Prostate gland (tissue), 2 donors: ENCODE data around the gene NBPF4. TPM values are rescaled to one million over a fixed set of nuclear protein-coding genes. Genes with fewer than 3 reads are reported as not detected.

Experiments
- DNase-seq: peaks from one replicate; pipeline ENCODE4 v3.0.0-alpha.2; 2019; ENCODE audit warnings: low spot score
- H3K27ac ChIP-seq, 2 donors: fragments of 200-600 bp; sonication (generic); 2 replicates each; pipeline ENCODE4 v1.5.1; 2017 to 2019
- H3K27me3 ChIP-seq: fragments of 200-600 bp; sonication (generic); replicated peaks from 2 replicates; pipeline ENCODE4 v1.5.1; 2019; ENCODE audit not compliant: insufficient read depth
- H3K36me3 ChIP-seq, 2 donors: fragments of 200-600 bp; sonication (generic); 1 replicate in 1 of 2; 2 replicates in 1 of 2; pipeline versions ENCODE4 v1.5.1 to v1.8.1; 2017 to 2019
- H3K4me1 ChIP-seq: fragments of 200-600 bp; sonication (generic); replicated peaks from 2 replicates; pipeline ENCODE4 v1.5.1; 2019
- H3K4me3 ChIP-seq, 2 donors: fragments of 200-600 bp; sonication (generic); 2 replicates each; pipeline ENCODE4 v1.5.1; 2017 to 2019
- H3K9me3 ChIP-seq: fragments of 200-600 bp; sonication (generic); 2 replicates; pipeline ENCODE4 v1.5.1; 2017
- POLR2A ChIP-seq: fragments of 450-650 bp; IDR thresholded peaks from one replicate; pipeline ENCODE4 v1.6.1; 2016; ENCODE audit warnings: antibody characterized with exemption, mild to moderate bottlenecking
- POLR2AphosphoS5 ChIP-seq: sonication (generic); formaldehyde crosslinking; IDR thresholded peaks from one replicate; pipeline ENCODE4 v1.6.1; 2017; ENCODE audit warnings: antibody characterized with exemption
- WGBS: methylation state at CpG from one replicate; pipeline ENCODE4 v1.1.5; 2018; 5-methylcytosine and 5-hydroxymethylcytosine counted together
- intact Hi-C: fragments of 100-400 bp; cut with DNase I; formaldehyde crosslinking; loops from one replicate; pipeline ENCODE4 v1.14.2; 2022
- total RNA-seq, 2 donors: library from RNA; depleted of rRNA; stranded (reverse); fragments of >200 nt; gene quantifications; one replicate each; pipeline ENCODE4 v1.1.0, GENCODE V29; 2016
- TF ChIP-seq, protein P1 (sequence below), 4 experiments: fragments of 200-600 bp in 2 of 4; fragments of 450-650 bp in 2 of 4; sonication (generic) in 2 of 4; IDR thresholded peaks; 1 replicate in 3 of 4; 2 replicates in 1 of 4; pipeline ENCODE4 v1.5.1; 2016 to 2019; ENCODE audit warnings: antibody characterized with exemption in 4 of 4, mild to moderate bottlenecking in 2 of 4, moderate library complexity in 2 of 4

The NBPF4 gene
- total RNA-seq, 2 donors from 2014 or later = 1.8 TPM; not detected in 1

GRCh38 chr1:108199781-108200686 lies 43.8 kb downstream of the NBPF4 start, which contains the start of gene SLC25A24:
SLC25A24 (minus strand) TSS chr1:108200343; CDS start chr1:108200138, 205 bp downstream.
- H3K9me3 ChIP-seq = no peaks in the 10 kb centered on the region
- TF ChIP-seq POLR2A = peak; percentile 51
- TF ChIP-seq, protein P1, sequence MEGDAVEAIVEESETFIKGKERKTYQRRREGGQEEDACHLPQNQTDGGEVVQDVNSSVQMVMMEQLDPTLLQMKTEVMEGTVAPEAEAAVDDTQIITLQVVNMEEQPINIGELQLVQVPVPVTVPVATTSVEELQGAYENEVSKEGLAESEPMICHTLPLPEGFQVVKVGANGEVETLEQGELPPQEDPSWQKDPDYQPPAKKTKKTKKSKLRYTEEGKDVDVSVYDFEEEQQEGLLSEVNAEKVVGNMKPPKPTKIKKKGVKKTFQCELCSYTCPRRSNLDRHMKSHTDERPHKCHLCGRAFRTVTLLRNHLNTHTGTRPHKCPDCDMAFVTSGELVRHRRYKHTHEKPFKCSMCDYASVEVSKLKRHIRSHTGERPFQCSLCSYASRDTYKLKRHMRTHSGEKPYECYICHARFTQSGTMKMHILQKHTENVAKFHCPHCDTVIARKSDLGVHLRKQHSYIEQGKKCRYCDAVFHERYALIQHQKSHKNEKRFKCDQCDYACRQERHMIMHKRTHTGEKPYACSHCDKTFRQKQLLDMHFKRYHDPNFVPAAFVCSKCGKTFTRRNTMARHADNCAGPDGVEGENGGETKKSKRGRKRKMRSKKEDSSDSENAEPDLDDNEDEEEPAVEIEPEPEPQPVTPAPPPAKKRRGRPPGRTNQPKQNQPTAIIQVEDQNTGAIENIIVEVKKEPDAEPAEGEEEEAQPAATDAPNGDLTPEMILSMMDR (IDR thresholded peaks at IDR 0.05) = no peak
- under 1% methylated on average over 55 of the region's 97 CpGs for WGBS
- peak; percentile 66 for DNase-seq
- peaks cover 4% of the 10 kb centered on the region for H3K4me1 ChIP-seq
- H3K36me3 ChIP-seq = no peaks in the 10 kb centered on the region
- peak within 1 kb of the TSS; percentile 88 to 90 for H3K4me3 ChIP-seq
- no peaks in the 10 kb centered on the region for H3K27me3 ChIP-seq
- intact Hi-C loops = no loop called here
- H3K27ac ChIP-seq = peak within 1 kb of the TSS; percentile 77 to 89

DNA sequence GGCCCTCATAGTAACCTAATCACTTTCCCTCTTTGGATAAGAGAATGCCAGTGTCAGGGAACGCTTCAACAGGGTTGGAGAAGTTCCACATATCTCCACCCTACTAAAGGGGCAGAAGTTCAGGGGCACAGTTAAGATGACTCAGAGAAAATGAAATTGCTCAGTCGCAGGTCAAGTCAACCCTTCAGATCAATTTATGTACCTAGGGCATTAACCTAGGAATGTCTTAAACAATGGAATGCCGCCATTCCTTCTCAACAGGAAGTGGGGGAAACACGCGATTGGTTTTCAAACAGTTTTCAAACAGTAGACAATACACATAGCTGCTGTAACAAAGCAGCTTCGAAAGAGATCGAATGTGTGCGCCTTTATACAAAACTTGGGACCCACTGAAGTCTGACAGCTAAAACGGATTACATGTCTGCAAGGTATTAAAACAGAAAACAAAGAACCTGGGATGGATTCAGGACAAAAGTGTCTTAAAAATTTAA lies 44.6 kb downstream of the NBPF4 start:
- peak; percentile 5 for TF ChIP-seq POLR2AphosphoS5
- TF ChIP-seq, protein P1 (IDR thresholded peaks at IDR 0.05) = peak in 1 of 4 experiments; percentile 5
- no peak for TF ChIP-seq POLR2A
- no peak for DNase-seq
- Histone ChIP-seq H3K4me3 (peak overlapping the region; percentile 88 to 90), H3K4me1 (peaks cover 4% of the 10 kb centered on the region), H3K27me3 (no peaks in the 10 kb centered on the region), H3K36me3 (no peaks in the 10 kb centered on the region), H3K9me3 (no peaks in the 10 kb centered on the region), H3K27ac (peak overlapping the region; percentile 77 to 89)
- intact Hi-C loops = no loop called here
- 4% methylated on average over 9 of the region's 9 CpGs for WGBS

- Histone ChIP-seq H3K4me1 (peaks cover 4% of the 10 kb centered on the region), H3K9me3 (no peaks in the 10 kb centered on the region), H3K27ac (no peak overlapping the region), H3K36me3 (no peaks in the 10 kb centered on the region), H3K27me3 (no peaks in the 10 kb centered on the region), H3K4me3 (no peak overlapping the region)
- intact Hi-C loops = no loop called here
- WGBS = 100% methylated on average over 1 of the region's 1 CpG
- TF ChIP-seq POLR2AphosphoS5 (no peak), POLR2A (no peak)
- TF ChIP-seq, protein P1 (IDR thresholded peaks at IDR 0.05) = no peak
- DNase-seq = no peak
Measured at GRCh38 chr1:108194051-108194450, 49.8 kb downstream of the NBPF4 start.

DNA sequence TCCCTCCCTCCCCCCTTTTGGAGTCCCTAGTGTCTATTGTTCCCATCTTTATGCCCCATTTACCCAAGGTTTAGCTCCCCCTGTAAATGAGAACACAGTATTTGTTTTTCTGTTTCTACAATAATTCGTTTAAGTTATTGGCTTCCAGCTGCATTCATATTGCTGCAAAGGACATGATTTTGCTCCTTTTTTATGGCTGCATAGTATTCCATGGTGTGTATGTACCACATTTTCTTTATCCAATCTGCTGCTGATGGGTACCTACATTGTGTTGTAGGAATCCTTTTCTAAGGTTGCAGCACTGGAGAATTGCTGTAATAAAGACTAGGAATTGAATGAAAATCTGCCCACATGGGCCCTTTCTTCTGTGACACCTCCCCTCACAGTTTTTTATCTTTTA lies 50.5 kb downstream of the NBPF4 start:
- Histone ChIP-seq H3K4me3 (no peak overlapping the region), H3K4me1 (peaks cover under 1% of the 10 kb centered on the region), H3K9me3 (no peaks in the 10 kb centered on the region), H3K36me3 (no peaks in the 10 kb centered on the region), H3K27me3 (no peaks in the 10 kb centered on the region), H3K27ac (no peak overlapping the region)
- TF ChIP-seq, protein P1 (IDR thresholded peaks at IDR 0.05) = no peak
- TF ChIP-seq POLR2AphosphoS5 (no peak), POLR2A (no peak)
- DNase-seq = no peak
- intact Hi-C loops = no loop called here
- WGBS = 87% methylated on average over 1 of the region's 1 CpG
